HG03066 (cell line): ENCODE results near the gene CFAP299.

ENCODE experiments used
- ATAC-seq: cut with Tn5 transposase; IDR thresholded peaks from one replicate; pipeline ENCODE4 v1.9.1; 2021; ENCODE audit warnings: low read depth; ENCODE audit not compliant: unreplicated experiment

Gene CFAP299

GRCh38 chr4:80495865-80496264, 160.3 kb downstream of the CFAP299 start:
- no peak for ATAC-seq

GRCh38 chr4:80498725-80499124, 163.2 kb downstream of the CFAP299 start:
- ATAC-seq, result no peak

DNA sequence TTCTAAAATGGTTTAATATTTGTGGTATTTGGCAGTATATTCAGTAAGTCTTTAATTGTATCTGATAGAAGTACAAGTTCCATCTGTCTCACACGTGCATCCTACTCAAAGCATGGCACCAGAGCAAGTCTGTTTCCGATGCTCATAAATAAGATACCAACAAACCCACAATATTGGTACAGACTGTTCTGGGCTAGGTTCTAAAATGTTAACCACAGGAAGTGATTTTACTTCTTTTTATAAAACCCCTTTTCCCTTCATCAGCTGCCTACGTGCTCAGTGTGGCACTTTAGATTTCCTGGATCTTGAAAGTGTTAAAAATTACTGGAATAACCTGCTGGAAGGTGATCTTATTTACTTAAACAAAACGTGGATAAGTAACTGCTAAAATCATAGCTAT, 165.1 kb downstream of the CFAP299 start:
- no peak for ATAC-seq

GRCh38 chr4:80507077-80507476, 171.5 kb downstream of the CFAP299 start:
- no peak for ATAC-seq

DNA sequence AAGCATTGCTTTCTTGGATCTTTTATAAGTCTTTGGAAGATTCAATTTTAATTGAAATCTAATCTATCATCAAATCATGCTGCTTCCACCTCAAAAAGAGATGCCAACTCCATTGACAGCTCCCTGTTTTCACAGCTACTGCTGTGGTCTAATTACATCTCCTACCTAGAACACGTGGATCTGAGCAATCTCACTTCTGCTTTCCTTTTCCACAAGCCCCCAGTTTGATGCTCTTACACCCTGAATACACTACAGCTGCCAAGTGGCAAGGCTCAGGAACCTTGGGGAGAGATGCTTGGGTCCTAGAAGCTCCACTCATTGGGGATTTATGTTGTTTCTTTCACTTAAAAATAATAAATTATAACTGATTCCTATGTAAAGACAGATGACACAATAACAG, 172.0 kb downstream of the CFAP299 start:
- ATAC-seq, result peak; percentile 66

GRCh38 chr4:80515496-80515895, 180.0 kb downstream of the CFAP299 start:
- ATAC-seq, result no peak

DNA sequence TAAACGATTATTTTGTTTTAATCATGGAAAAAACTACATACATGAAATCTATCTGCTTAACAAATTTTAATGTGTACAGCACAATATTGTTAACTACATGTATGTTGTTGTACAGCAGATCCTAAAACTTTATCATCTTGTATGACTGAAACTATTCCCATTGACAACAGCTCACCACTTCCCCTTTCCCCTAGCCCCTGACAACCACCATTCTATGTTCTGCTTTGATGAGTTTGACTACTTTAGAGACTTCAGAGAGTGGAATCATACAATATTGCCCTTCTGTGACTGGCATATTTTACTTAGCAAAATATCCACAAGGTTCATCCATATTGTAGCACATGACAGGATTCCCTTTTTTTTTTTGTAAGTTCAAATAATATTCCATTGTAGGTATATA, 185.9 kb downstream of the CFAP299 start:
- ATAC-seq, result no peak

DNA sequence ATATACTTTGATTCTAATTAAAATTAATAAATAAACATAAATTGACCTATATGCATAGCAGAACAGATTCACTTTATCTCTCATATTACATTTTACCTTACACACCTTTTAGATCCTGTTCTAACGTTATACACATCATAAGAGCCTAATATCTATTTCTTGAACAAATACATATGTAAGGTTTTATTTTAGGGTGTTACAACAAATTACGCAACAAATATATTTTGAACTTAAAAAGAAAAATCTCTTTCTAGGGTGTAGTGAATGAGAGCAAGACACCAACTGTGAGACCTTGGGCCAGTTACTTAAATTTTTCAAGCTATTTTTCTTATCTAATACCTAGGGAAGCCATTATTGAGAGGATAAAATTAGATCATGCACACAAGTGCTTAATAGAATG, 191.2 kb downstream of the CFAP299 start:
- ATAC-seq, result no peak

GRCh38 chr4:80529026-80529425, 193.5 kb downstream of the CFAP299 start:
- ATAC-seq, result no peak

GRCh38 chr4:80532674-80533333, 197.3 kb downstream of the CFAP299 start:
- ATAC-seq, result no peak

DNA sequence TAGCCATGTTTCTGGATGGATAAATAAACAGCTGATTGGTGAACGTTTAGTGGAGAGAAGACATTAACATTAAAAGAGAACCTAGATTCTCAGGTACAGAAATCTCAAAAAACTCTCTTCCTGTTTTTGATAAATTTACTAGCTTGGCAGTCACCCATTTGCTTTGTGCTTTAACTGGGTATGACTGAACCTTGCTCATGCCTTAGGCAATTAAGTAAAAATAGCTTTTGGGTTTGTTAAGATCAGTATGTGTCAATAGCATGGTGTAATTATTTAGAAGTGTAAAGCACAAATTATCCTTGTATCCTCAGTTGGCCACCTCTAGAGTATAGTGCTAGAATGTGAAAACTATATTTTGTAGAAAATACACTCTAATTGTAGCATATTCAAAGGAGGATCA, 200.0 kb downstream of the CFAP299 start:
- no peak for ATAC-seq

GRCh38 chr4:80538276-80538926, 202.9 kb downstream of the CFAP299 start:
- no peak for ATAC-seq

- ATAC-seq, result no peak
Measured at GRCh38 chr4:80539190-80539589, 203.7 kb downstream of the CFAP299 start.

- ATAC-seq, result no peak
Measured at GRCh38 chr4:80540349-80540748, 204.8 kb downstream of the CFAP299 start.

GRCh38 chr4:80540785-80541469, 205.4 kb downstream of the CFAP299 start:
- peak; percentile 83 for ATAC-seq

DNA sequence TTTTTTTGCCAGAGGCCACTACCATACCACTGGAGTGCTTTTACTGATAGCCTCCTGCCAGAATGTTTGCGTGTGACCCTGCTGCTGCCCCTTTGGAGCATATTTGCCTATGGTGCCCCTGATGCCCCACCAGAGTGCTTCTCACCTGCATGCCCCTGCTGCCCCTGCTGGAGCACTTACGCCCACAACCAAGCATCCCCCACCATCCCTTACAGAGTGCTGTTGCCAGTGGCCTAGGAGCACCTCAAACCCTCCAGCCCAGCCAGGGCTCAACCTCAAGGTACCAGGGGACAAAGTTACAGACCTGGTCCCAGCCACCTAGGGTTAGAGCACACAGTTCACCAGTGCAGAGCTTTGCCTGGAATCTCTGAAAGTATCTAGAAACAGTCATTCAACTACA, 207.2 kb downstream of the CFAP299 start:
- no peak for ATAC-seq

- no peak for ATAC-seq
Measured at GRCh38 chr4:80560337-80560736, 224.8 kb downstream of the CFAP299 start.

DNA sequence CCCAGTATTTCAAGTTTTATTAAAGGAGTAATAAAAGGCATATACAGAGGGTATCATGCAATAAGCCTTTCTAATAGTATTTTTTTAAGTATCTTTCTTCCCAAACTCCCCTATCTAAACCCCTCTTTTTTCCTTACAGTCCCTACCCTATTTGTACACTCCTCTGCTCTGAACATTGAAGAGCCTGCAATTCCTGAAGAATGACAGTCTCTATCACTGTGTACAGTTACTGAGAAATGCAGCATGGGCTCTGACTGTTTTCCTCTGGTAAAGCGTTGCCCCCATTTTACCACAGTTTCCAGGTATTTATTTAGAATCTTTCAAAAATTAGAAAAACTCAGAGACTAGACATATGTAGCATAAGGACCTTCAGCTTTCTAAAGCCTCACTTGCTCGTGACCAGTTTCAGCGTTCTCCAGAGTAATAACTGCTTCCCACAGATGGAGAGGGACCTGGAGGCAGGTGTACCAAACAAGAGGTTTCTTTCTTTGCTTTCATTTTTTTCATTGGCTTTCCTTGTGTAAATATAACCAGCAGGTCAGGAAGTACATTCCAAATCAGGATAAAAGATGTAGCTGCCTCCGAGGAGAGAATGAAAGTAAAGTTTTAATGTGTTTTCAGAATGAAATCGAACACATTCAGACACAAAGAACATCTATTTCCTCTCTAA, 230.8 kb downstream of the CFAP299 start:
- no peak for ATAC-seq

GRCh38 chr4:80568891-80569290, 233.4 kb downstream of the CFAP299 start:
- no peak for ATAC-seq

GRCh38 chr4:80576796-80577195, 241.3 kb downstream of the CFAP299 start:
- no peak for ATAC-seq

DNA sequence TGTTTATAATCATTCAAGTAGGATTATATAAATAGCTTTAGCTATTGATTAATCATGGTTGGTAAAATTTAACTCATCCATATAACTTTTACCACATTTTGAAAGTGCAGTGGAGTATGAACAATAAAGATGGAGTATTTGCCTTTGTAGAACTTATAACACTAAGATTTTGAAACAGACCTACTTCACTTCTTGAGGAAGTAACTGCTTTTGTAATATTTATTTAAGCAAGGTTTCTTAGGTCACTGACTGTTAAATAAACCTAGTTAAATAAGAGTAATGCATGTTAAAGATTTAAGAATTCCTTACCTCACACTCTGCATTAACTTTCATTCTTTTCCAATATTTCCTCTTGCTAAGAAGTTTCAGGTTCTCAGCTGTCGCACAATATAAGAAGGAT, 242.5 kb downstream of the CFAP299 start:
- no peak for ATAC-seq
